B cell (primary cell): ENCODE results near the gene GCFC2.

Source experiments
- CTCF ChIP-seq: fragments of 200-600 bp; IDR thresholded peaks from one replicate; pipeline ENCODE4 v1.8.0; 2022; ENCODE audit warnings: antibody characterized with exemption, mild to moderate bottlenecking
- EZH2 ChIP-seq: IDR thresholded peaks from 2 replicates; pipeline ENCODE4 v1.6.1; 2012; ENCODE audit warnings: borderline replicate concordance, low read depth, mild to moderate bottlenecking, moderate library complexity, low read length; ENCODE audit not compliant: insufficient read depth, poor library complexity, severe bottlenecking

- no peak for TF ChIP-seq CTCF
- TF ChIP-seq EZH2: no peak
Measured at GRCh38 chr2:75646583-75647425, 63.9 kb downstream of the GCFC2 start, which contains the start of gene MRPL19.
